GM21786 (cell line): ENCODE measurements around the gene DUSP12.
"Not testable (repeated sequence)": the region's sequence is repeated elsewhere in the genome, so short reads cannot be mapped to it uniquely, and the experiment has no call there.

ENCODE experiments used
- ATAC-seq: cut with Tn5 transposase; IDR thresholded peaks from one replicate; pipeline ENCODE4 v1.9.1; 2021; ENCODE audit not compliant: unreplicated experiment

DUSP12 gene, protein sequence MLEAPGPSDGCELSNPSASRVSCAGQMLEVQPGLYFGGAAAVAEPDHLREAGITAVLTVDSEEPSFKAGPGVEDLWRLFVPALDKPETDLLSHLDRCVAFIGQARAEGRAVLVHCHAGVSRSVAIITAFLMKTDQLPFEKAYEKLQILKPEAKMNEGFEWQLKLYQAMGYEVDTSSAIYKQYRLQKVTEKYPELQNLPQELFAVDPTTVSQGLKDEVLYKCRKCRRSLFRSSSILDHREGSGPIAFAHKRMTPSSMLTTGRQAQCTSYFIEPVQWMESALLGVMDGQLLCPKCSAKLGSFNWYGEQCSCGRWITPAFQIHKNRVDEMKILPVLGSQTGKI

GRCh38 chr1:161749509-161750407 lies at the start of gene DUSP12:
Gene DUSP12, plus strand, starts transcription at chr1:161749786. Its CDS starts 16 bp downstream, at chr1:161749802.
- ATAC-seq = peak; percentile 98

DNA sequence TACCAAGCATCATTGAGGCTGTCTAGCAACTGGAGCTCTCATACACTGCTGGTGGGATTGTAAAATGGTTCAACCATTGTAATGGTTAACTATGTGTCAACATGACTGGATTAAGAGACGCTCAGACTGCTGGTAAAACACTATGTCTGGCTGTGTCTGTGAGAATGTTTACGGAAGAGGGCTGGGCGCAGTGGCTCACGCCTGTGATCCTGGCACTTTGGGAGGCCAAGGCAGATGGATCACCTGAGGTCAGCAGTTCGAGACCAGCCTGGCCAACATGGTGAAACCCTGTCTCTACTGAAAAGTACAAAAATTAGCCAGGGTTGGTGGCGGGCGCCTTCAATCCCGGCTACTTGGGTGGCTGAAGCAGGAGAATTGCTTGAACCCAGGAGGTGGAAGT lies 47.3 kb upstream of the DUSP12 start:
- ATAC-seq = no peak

GRCh38 chr1:161705537-161705936 lies 44.0 kb upstream of the DUSP12 start:
- no peak for ATAC-seq

DNA sequence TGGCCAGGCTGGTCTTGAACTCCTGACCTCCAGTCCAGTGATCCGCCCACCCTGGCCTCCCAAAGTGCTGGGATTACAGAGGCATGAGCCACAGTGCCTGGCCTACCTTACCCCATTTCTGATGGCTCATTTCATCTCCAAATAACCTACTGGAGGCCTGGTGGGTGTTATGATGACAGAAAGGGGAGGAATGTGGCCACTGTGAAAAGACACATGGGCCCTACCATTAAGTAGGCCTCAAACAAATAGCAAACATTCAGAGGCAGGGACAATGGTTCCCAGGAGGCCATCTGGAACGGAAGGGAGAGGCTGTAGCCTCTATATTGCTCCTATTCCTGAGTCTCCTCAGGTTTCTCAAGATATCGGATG lies 43.5 kb upstream of the DUSP12 start:
- no peak for ATAC-seq

- peak; percentile 63 for ATAC-seq
These were observed 42.9 kb upstream of the DUSP12 start, which contains the start of gene FCRLA for GRCh38 chr1:161706482-161707347. Gene FCRLA, plus strand, starts transcription at chr1:161707229. Its CDS starts 36 bp downstream, at chr1:161707265.

- no peak for ATAC-seq
These were observed 42.1 kb upstream of the DUSP12 start for GRCh38 chr1:161707503-161707902.

GRCh38 chr1:161709373-161709772 lies 40.2 kb upstream of the DUSP12 start:
- no peak for ATAC-seq

DNA sequence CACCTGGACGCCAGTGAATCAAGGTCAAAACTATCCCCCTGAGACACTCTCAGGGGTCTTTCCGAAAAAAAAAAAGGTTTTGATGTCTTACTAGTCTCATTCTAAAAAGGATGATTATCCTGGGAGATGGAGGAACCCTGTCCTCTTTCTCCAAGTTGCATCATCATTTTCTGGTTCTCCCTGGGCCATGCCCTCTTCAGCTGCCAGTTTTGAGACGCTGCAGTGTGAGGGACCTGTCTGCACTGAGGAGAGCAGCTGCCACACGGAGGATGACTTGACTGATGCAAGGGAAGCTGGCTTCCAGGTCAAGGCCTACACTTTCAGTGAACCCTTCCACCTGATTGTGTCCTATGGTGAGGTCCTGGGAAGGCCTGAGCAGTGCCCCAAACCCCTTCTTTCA lies 39.0 kb upstream of the DUSP12 start:
- no peak for ATAC-seq

DNA sequence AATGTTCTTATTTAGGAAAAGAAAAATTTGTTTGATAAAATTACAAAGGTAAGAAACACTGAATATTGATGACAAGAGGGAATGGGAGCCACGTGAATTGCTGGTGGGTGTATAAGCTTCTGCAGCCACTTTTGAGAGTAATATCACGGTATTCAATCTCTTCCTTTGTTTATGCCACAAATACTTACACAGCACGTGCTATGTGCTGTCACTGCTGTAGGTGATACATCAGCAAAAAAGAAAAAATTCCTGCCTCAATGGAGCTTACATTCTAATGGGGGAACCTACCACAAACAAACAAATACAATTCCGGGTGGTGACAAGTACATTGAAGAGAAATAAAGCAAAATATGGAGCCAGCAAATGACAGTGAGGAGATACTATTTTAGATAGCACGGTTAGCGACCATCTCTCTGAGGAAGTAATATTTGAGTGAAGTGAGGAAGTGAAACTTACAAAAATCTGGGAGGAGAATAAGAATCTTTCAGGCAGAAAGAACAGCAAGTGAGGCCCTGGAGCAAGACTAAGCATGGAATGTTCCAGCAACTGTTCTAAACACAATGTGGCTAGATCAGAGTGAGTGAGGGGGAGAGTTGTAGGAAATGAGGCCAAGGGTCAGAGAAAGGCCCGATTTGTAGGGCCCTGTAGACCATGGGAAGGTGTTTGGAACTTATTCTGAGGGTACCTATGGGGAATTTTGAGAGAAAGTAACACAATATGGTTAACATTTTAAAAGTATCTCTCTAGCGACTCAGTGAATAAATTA lies 30.8 kb upstream of the DUSP12 start:
- peak; percentile 66 for ATAC-seq

DNA sequence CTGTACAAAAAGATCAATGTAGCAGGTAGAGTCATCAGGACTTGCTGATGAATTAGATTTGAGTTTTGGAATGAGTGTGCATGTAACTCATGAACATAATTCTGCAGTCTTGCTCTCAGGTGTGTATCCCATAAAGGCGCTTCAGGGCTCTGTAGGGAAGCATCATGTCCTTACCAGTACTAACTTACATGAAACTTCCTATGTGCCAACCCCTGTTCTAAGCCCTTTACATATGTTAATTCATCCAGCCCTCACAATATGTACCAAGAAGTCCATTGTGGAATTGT lies 30.3 kb upstream of the DUSP12 start:
- ATAC-seq = peak; percentile 46

GRCh38 chr1:161720422-161720821 lies 29.2 kb upstream of the DUSP12 start:
- ATAC-seq = no peak

DNA sequence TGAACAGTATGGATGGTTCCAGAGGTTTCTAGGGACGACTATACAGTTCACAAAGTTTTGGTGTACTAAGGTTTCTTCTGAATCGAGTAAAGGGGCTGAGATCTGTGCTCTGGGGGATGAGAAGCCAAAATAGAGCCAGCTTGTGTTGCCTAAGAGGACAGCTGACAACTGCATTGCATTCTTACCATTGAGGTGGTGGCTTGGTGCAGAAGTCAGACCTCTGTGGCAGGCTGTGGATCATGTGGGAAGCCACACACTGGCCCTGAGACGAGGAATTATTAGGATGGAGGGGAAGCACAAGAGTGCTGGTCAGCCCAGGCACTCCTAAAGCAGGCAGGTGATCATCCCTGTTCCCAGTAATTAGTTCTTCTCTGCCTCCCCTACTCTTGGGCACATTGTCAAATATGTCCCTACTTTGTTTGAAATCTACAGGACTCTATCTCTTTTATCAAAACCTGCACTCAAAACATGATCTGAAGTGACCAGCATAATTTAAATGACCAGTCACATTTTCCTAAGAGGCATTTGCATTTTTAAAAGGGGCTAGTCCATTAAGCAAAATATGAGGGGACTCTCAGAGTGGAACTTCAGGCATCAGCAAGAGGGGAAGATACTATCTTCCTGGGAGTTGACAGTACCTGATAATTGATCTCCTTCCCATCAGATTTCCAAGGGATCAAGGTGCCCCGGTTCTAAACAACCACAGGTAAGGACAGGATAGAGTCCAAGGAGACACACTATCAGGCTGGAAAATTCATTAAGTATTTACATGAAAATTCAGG lies 28.4 kb upstream of the DUSP12 start, which contains the start of gene FCRLB:
Gene FCRLB (plus strand): TSS at position 589 of the 782 bp plus-strand sequence. CDS start 1,129 bp downstream, outside the sequence.
- ATAC-seq = no peak

DNA sequence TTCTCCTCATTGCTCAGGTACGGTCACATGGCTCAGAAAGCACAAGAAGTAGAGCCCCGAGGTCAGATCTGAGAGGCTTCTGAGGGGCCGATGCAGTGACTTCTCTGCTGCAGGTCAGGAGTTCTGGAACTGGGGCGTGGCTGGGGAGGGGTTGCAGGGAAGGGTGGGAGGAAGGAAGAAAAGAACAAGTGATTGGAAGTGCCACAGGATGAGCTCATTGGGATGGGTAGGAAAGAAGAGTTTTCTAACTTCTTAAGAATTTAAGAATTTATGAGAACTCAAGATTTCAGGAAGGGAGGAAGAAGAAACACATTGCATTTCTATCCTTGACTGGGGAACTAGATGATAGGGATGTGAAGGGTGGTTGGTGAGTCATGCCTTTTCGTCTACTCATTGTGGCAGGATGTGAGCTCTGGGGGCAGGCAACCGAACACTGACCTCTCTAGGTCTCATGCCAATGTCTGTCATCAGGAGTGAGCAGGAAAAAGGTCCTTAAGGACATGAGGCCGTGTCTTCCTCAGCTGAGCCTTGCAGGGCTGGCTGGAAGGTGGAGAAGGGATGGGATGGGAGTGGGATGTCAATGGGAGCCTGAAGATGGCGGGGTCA lies 27.7 kb upstream of the DUSP12 start:
- ATAC-seq = no peak

- no peak for ATAC-seq
These were observed 27.2 kb upstream of the DUSP12 start for GRCh38 chr1:161722406-161722805.

DNA sequence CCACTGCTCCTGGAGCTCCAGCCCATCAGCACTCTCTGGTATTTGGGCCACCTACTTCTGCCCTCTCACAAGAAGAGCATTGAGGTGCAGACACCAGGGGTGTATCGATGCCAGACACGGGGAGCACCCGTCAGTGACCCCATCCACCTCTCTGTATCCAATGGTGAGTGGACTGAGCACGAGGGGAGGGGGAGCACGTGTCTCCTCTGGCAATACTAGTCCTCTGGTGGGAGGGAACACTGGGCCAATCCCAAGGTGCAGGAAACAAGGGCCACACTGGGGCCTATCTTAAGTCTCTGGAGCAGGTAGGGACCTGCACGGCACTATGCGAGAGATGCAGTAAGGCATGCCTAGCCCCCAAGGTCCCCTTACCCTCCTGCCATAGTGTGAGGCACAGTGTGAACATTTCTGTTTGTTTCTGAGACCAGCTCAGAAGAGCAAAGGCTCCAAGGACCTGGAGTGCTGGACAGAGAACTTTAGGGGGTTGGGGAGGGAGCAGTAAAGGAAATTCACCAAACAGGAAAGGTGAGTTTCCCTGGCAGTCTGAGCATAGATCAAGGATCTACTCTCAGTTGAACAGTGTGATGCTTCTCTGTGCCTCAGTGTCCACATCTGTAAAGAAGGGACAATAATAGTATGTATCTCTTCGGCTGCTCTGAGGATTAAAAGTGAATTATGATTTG lies 26.0 kb upstream of the DUSP12 start:
- ATAC-seq = no peak

DNA sequence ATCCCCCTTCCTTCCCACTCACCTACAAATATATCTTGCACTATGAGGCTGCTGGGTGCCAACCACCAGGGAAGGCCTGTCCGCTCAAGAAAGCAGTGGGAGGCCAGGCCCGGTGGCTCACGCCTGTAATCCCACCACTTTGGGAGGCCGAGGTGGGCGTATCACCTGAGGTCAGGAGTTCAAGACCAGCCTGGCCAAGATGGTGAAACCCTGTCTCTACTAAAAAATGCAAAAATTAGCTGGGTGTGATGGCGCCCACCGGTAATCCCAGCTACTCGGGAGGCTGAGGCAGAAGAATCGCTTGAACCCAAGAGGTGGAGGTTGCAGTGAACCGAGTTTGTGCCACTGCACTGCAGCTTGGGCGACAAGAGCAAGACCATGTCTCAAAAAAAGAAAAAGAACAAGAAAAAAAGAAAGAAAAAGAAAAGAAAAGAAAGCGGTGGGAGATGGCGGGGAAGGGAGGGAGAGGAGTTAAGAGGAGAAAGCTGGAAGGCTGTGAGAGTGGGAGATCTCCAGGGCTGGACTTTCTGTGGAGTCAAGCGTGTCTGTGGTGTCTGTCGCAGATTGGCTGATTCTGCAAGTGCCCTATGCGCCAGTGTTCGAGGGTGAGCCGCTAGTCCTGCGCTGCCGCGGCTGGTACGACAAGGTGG lies 24.2 kb upstream of the DUSP12 start:
- ATAC-seq = not testable (repeated sequence)

GRCh38 chr1:161725908-161726472 lies 23.6 kb upstream of the DUSP12 start:
- no peak for ATAC-seq
